Spleen (tissue), 7 donors: ENCODE results near the gene PAX1.

Experiments
- POLR2A ChIP-seq, 3 donors: fragments of 450-650 bp; IDR thresholded peaks; one replicate each; pipeline ENCODE4 v1.5.1; 2017; ENCODE audit warnings: antibody characterized with exemption in 3 of 3, mild to moderate bottlenecking in 1 of 3
- POLR2AphosphoS5 ChIP-seq, 3 donors: sonication (generic); formaldehyde crosslinking; IDR thresholded peaks; one replicate each; pipeline ENCODE4 v1.5.1; 2017; ENCODE audit warnings: antibody characterized with exemption in 3 of 3
- TF ChIP-seq, protein P1 (sequence below), 11 experiments: fragments of 200-600 bp in 7 of 11; fragments of 450-650 bp in 4 of 11; sonication (generic) in 4 of 11; IDR thresholded peaks in 8 of 11; conservative IDR thresholded peaks in 3 of 11; 1 replicate in 7 of 11; 2 replicates in 4 of 11; pipeline versions ENCODE4 v1.4.0 to v1.8.0; 2016 to 2021; ENCODE audit warnings: antibody characterized with exemption in 11 of 11, inconsistent platforms in 4 of 11, mild to moderate bottlenecking in 1 of 11
- donor health status: DM: no; HTN: no; CAD: no; lungs with moderate emphysema.
- donor health status: DM: no; HTN: no; CAD: no.
- donor health status: DM: no; HTN: no; CAD: no.

DNA sequence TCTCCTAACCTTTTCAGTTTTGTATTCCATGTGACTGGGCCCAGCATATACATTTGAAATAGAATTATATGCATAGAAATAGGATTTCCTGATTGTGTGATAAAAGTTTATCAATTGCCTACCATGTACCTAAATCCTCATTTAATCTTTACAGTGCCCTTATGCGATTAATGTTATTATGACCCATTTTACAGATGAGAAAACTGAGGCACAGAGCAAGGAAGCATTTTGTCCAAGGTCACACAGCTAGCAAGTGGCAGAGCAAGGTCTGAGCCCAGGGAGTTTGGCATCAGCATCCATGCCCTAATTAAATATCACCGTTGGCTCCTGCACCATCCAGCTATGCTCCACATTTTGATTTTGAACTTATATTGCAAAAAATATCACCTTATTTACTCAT lies 28.2 kb upstream of the PAX1 start:
- TF ChIP-seq, protein P1, sequence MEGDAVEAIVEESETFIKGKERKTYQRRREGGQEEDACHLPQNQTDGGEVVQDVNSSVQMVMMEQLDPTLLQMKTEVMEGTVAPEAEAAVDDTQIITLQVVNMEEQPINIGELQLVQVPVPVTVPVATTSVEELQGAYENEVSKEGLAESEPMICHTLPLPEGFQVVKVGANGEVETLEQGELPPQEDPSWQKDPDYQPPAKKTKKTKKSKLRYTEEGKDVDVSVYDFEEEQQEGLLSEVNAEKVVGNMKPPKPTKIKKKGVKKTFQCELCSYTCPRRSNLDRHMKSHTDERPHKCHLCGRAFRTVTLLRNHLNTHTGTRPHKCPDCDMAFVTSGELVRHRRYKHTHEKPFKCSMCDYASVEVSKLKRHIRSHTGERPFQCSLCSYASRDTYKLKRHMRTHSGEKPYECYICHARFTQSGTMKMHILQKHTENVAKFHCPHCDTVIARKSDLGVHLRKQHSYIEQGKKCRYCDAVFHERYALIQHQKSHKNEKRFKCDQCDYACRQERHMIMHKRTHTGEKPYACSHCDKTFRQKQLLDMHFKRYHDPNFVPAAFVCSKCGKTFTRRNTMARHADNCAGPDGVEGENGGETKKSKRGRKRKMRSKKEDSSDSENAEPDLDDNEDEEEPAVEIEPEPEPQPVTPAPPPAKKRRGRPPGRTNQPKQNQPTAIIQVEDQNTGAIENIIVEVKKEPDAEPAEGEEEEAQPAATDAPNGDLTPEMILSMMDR (IDR thresholded peaks at IDR 0.05 in 8 of 11, conservative IDR thresholded peaks at IDR 0.05 in 3 of 11) = no peak
- no peak for TF ChIP-seq POLR2A (IDR thresholded peaks at IDR 0.05)
- no peak for TF ChIP-seq POLR2AphosphoS5 (IDR thresholded peaks at IDR 0.05)
